NCI-H526 treated with DMSO at 0.1 percent for 48 hours (cell line): ENCODE data around the gene RPS15.

Source experiments
- DNase-seq: peaks from one replicate; lab custom pipeline; 2025; lab: John Stamatoyannopoulos, UW

RPS15 gene

GRCh38 chr19:1420590-1420989 is 17.6 kb upstream of the RPS15 start:
- no peak for DNase-seq

GRCh38 chr19:1421218-1421957 is 16.8 kb upstream of the RPS15 start:
- DNase-seq: no peak

GRCh38 chr19:1421958-1422305 is 16.3 kb upstream of the RPS15 start:
- no peak for DNase-seq

GRCh38 chr19:1422360-1422759 is 15.8 kb upstream of the RPS15 start:
- no peak for DNase-seq

- no peak for DNase-seq
Measured at GRCh38 chr19:1422943-1423342, 15.3 kb upstream of the RPS15 start.

- DNase-seq: no peak
Measured at GRCh38 chr19:1423436-1424191, 14.6 kb upstream of the RPS15 start.

- DNase-seq: peak; percentile 57
Measured at GRCh38 chr19:1424192-1424955, 13.8 kb upstream of the RPS15 start.

- DNase-seq: no peak
Measured at GRCh38 chr19:1425102-1425837, 12.9 kb upstream of the RPS15 start.

GRCh38 chr19:1425902-1426301 is 12.3 kb upstream of the RPS15 start:
- no peak for DNase-seq

GRCh38 chr19:1426736-1427135 is 11.5 kb upstream of the RPS15 start:
- no peak for DNase-seq

GRCh38 chr19:1427221-1427920 is 10.8 kb upstream of the RPS15 start:
- DNase-seq: no peak

- no peak for DNase-seq
Measured at GRCh38 chr19:1428738-1429391, 9.3 kb upstream of the RPS15 start.

- DNase-seq: no peak
Measured at GRCh38 chr19:1429750-1430149, 8.4 kb upstream of the RPS15 start.

- DNase-seq: no peak
Measured at GRCh38 chr19:1430246-1430645, 8.0 kb upstream of the RPS15 start.

- DNase-seq: no peak
Measured at GRCh38 chr19:1431759-1432506, 6.3 kb upstream of the RPS15 start.

- DNase-seq: no peak
Measured at GRCh38 chr19:1432507-1432887, 5.7 kb upstream of the RPS15 start.

- no peak for DNase-seq
Measured at GRCh38 chr19:1433119-1434039, 4.8 kb upstream of the RPS15 start.

GRCh38 chr19:1434040-1434366 is 4.2 kb upstream of the RPS15 start:
- DNase-seq: no peak

- no peak for DNase-seq
Measured at GRCh38 chr19:1434577-1435060, 3.6 kb upstream of the RPS15 start.
